SKM-1 treated with dmso at 0.1 percent for 144 hours (cell line): Measurements from ENCODE around the gene VTI1A.

Experiments used
- DNase-seq: peaks from one replicate; lab custom pipeline; 2025; ENCODE audit not compliant: unreplicated experiment; lab: John Stamatoyannopoulos, UW

Gene VTI1A

DNA sequence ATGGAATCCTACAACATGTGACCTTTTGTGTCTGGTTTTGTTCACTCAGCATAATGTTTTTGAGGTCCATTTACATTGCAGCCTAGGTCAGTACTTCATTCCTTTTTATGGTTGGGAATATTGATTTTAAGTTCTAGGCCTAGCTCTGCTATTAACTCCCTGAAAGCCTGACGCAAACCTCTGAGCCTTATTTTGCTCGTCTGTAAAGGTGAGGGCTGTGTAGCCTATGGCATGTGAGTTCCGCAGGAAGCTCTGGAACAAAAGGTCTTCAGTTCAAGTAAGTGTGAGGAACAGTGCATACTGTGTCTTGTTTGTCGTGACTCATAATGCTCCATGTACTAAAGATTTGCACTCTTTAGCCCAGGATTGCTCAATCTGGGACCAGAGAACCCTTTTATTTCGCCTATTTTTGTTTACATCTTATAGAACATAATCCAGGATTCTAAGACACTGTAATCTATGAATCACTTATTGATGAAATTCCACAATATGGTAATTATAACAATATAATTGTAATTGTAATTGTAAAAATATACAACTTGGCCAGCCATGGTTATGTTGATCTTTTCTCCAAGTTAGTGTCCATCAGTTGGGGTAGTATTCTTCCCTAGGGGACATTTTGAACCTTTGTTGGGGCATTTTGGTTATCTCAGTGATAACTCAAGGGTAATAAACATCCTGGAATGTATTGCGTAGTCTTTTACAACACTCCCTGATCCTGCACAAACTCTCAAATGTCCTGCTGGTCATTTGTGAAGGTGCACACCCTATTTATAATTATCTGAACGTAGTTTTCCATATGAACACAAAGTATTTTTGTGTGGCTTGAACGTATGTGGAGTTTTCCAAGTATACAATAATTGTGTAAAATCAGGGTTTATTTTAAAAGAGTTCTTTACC, 184.7 kb downstream of the VTI1A start:
- DNase-seq: no peak

DNA sequence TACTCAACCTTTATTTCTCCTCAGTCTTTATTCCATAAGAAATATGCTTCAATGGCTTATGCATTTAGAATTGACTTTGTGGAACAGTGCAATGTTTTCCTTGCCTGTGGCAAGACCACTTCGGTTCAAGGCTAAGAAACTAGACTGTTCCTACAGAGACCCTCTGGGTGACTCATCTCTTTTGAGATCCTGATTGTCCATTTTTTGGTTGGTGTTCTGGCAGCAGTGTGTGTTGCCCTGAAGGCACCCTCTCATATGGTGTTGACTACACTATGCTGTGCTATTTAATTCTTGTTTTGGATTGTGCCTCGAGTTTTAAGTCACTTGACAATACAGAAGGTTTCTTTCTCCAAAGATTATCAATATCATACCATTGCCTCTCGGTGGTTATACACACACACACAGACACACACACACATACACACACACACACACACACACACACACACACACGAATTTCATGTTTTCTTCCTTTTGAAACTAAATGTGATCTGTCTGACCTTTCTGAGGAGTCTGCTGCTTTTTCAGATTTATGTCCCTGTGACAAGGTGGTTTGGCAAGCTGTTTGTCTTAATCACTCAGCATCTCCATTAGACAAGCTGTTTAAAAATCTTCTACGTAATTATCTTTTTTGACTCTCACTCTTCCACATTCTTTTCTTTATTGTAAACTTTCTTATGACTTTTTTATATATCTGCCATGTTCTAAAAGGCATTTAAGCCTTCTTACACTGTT, 187.2 kb downstream of the VTI1A start:
- no peak for DNase-seq

GRCh38 chr10:112637901-112638300, 190.9 kb downstream of the VTI1A start:
- no peak for DNase-seq

DNA sequence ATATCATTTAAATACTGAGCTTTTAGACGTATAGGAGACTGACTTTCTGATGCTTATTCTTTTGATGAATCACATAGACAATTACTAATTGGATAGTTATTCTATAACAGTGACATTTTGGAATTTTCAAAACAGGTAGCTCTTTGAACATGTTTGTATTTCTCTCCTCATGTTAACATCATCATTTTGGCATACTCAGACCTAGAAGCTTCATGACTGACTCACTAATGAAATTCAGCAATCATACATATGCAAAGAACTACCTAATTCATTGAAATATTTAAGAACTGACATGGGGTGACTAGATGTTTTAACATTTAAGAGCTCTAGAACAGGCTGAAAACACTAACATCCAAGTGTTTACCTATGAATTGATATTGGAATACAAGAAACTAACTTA, 192.3 kb downstream of the VTI1A start:
- DNase-seq: no peak

GRCh38 chr10:112640638-112641037, 193.6 kb downstream of the VTI1A start:
- DNase-seq: no peak

GRCh38 chr10:112643600-112644264, 196.7 kb downstream of the VTI1A start:
- no peak for DNase-seq

DNA sequence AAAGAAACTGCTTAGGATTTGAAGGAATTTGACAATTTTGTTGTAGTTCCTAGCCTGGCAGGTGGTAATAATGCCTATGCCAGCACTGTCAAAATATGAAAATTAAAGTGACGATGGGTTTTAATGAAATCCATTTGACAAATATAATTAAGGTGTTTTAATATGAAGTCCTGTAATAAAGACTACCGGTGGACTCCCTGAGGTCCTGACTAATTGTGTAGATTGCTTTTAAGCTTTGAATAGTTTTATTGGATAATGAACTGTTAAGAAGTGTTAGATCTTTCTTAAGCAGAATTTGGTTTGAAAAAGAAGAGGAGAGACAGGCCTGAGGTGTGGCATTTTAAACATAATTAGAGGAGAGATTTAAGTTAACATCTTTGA, 197.2 kb downstream of the VTI1A start:
- no peak for DNase-seq

GRCh38 chr10:112649006-112649821, 202.2 kb downstream of the VTI1A start:
- no peak for DNase-seq

DNA sequence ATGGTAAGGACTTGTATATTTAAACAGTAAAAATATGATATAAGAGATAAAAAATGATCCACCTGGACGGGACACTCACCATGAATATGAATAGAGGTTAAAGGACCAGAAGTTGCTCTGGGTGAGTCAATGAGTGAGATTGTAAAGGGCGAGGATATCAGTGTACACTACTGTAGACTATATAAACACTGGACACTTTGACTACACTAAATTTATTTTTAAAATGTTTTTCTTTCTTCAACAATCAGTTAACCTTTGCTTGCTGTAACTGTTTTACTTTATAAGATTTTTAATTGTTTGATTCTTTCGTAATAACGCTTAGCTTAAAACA, 202.8 kb downstream of the VTI1A start:
- no peak for DNase-seq

- DNase-seq: no peak
Measured at GRCh38 chr10:112650588-112651030, 203.6 kb downstream of the VTI1A start.

DNA sequence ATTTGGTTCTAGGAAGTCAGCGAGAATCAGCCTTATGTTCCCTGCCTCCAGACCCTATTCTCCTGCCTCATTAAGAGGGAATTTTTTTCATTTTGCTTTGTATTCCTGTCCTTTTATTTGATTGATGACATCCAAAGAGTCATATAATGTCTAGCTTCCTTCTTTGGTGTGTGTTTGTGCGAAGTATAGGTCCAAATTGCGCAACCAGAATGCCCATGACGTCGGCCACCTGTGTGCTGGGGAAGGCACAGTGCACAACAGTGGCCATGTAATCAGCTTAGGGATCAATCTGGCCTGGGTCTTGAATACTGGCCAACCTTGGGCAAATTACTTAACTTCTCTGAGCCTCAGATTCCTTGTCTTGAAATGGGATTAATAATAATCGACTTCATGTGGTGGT, 206.2 kb downstream of the VTI1A start:
- DNase-seq: no peak

DNA sequence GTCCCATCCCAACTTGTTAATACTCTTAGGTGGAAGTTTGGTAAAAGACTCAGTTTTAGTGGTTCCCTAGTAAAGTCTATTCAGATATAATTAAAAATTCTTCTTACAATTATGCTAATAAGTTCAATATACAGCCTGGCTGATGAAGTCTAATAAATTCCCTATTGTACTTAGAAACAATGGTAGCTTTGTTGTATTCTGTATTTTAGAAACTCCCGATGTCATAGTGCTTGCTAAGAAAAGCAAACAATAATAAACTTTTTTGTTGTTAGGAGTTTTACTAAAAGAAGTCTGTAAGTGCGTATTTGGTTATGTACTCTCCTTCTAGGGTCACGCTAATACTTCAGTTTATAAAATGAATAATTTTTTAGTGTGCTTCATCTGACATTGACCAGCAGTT, 206.8 kb downstream of the VTI1A start:
- DNase-seq: no peak

GRCh38 chr10:112654794-112655193, 207.8 kb downstream of the VTI1A start:
- DNase-seq: no peak

DNA sequence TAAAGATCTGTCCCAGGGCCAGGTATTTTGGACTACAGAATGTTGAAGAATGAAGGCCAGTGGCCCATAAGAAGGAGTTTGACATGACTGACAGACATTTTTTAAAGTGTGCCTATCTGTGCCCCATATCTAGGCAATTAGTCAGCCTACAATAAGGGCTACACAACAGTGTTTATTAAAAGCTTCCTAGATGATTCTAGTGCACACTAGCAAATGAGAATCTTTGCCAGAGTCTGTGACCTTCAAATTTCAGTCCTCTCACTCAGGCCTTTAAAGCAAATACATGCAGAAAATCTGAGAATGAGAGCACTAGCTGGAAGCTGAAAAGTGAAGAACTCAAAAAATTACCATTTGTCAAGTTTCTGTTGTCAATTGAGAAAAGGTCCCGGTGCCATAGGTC, 208.7 kb downstream of the VTI1A start:
- no peak for DNase-seq

- DNase-seq: no peak
Measured at GRCh38 chr10:112658465-112658864, 211.4 kb downstream of the VTI1A start.

DNA sequence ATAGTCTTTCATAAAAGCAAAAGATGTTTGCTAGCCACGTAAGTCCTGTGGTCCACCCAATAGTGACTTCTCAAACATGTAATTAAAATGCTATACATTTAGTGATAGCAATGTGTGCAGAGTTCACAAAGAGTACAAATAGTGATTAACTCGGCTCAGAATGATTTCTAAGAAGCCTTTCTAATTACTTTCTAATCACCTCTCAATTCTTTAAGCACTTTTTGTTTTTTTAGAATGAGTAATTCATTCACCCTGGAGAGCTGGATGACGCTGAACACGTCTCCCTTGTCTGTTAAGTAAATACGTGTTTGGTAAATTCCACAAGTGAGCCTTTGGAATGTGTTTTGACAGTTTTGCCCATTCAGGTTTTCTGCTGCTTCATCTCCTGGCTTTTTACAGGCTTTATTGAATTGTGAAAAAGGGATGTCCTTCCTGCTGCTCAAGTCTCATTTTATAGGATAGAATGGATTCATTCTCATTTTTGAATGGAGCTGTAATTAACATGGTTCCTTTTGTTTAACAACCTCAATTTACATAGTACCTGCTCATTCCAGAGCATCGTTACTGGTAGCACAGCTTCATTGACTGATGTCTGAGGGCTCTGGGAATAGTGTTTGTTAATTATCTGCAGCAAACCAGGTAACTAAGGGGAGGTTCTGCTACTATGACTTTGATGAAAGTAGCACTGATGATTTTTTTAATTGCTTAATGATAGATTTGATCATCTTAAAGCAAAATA, 212.1 kb downstream of the VTI1A start:
- no peak for DNase-seq

GRCh38 chr10:112663234-112664125, 216.5 kb downstream of the VTI1A start:
- no peak for DNase-seq

GRCh38 chr10:112666094-112666493, 219.1 kb downstream of the VTI1A start:
- DNase-seq: no peak

GRCh38 chr10:112669989-112670388, 223.0 kb downstream of the VTI1A start:
- DNase-seq: no peak
